Ovary (tissue), 9 donors: ENCODE results near the gene NPHP4. TPM values are rescaled to one million over a fixed set of nuclear protein-coding genes. Genes with fewer than 3 reads are reported as not detected.

ENCODE experiments used
- DNase-seq, 5 donors: peaks; one replicate each; pipeline ENCODE4 v3.0.0-alpha.2; 2019 to 2020
- H3K27ac ChIP-seq, 2 donors: fragments of 200-600 bp; one replicate each; pipeline versions ENCODE4 v1.5.1 to v1.8.0; 2019 to 2022
- H3K27me3 ChIP-seq: fragments of 200-600 bp; one replicate; pipeline ENCODE4 v1.8.0; 2022
- H3K36me3 ChIP-seq: fragments of 200-600 bp; sonication (generic); one replicate; pipeline ENCODE4 v1.5.1; 2019
- H3K4me1 ChIP-seq: one replicate; pipeline ENCODE4 v1.8.1; 2013; ENCODE audit warnings: mild to moderate bottlenecking, moderate library complexity; ENCODE audit not compliant: insufficient read depth
- H3K4me3 ChIP-seq: fragments of 200-600 bp; sonication (generic); one replicate; pipeline ENCODE4 v1.5.1; 2017
- H3K9me3 ChIP-seq, 2 donors: fragments of 200-600 bp in 1 of 2; sonication (generic) in 1 of 2; one replicate each; pipeline versions ENCODE4 v1.5.1 to v1.8.1; 2013 to 2019; ENCODE audit warnings: mild to moderate bottlenecking in 1 of 2, moderate library complexity in 1 of 2
- EP300 ChIP-seq: sonication (generic); formaldehyde crosslinking; IDR thresholded peaks from one replicate; pipeline ENCODE4 v1.6.1; 2017; ENCODE audit warnings: antibody characterized with exemption
- POLR2A ChIP-seq: fragments of 450-650 bp; IDR thresholded peaks from one replicate; pipeline ENCODE4 v1.6.1; 2017; ENCODE audit warnings: antibody characterized with exemption, mild to moderate bottlenecking, moderate library complexity
- WGBS, 3 donors: extraction: QIAGEN DNeasy Blood & Tissue Kit in 1 of 3; methylation state at CpG; one replicate each; pipeline versions ENCODE4 v1.1.5 to v1.1.7; 2013 to 2017; 5-methylcytosine and 5-hydroxymethylcytosine counted together
- intact Hi-C, 4 donors: fragments of 100-400 bp; cut with DNase I; formaldehyde crosslinking; loops; one replicate each; pipeline versions ENCODE4 v1.11.0 to v1.15.1; 2022 to 2023
- polyA plus RNA-seq, 2 donors: library from polyadenylated mRNA; stranded (reverse); fragments of 200-250 nt in 1 of 2; fragments of 350-450 nt in 1 of 2; fragmentation: Illumina TruSeq in 1 of 2; extraction: RNeasy Lipid Tissue Mini Kit (QIAGEN cat#74804) in 1 of 2; gene quantifications; one replicate each; pipeline ENCODE4 v1.2.3, GENCODE V29; 2013 to 2014
- total RNA-seq, 7 donors: library from RNA; depleted of rRNA in 2 of 7; stranded (reverse); fragments of >200 nt in 2 of 7; fragmentation: NEBNext Ultra II Directional in 3 of 7; extraction: Animal tissue kit (Norgen Biotek cat#: 25700) in 3 of 7; gene quantifications; one replicate each; pipeline versions ENCODE4 v1.1.0 to v1.2.4, GENCODE V29; 2016 to 2023
- TF ChIP-seq, protein P1 (sequence below), 3 donors: fragments of 450-650 bp in 2 of 3; fragments of 200-600 bp in 1 of 3; IDR thresholded peaks; one replicate each; pipeline versions ENCODE4 v1.5.1 to v1.8.0; 2016 to 2022; ENCODE audit warnings: antibody characterized with exemption in 3 of 3, mild to moderate bottlenecking in 1 of 3
- donor health status: DM: no; HTN: no; CAD: no; lungs with moderate emphysema.
- donor health status: DM: no; HTN: no; CAD: no.
- donor health status: Bipolar disorder and iron deficiency.
- donor health status: DM: yes; HTN: yes; CAD: no.
- donor health status: DM: no; HTN: no; CAD: no.
- donor health status: DM: yes; HTN: yes; CAD: no.

The NPHP4 gene
- total and polyA plus RNA-seq, 9 donors: 1.5 to 20.8 (median 10.7) TPM

DNA sequence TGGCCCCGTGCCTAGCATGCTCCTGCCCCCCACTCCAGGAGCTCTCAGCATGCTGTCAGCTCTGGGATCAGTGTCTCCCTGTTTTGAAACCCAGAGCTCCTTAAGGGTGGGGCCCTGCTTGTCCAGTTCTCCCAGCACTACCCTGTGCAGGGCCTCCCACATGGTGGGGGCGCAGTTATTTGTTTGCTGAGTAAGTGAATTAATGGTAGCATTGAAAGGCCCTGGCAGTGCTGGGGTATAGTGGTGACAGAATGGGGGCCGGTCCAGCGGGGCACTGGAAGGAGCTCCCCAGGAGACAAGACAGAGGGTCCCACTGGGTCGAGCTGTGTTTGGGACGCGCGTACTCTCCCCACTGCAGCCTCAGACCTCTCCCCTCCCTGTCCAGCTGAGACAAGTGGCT is 99.9 kb downstream of the NPHP4 start:
- TF ChIP-seq, protein P1, sequence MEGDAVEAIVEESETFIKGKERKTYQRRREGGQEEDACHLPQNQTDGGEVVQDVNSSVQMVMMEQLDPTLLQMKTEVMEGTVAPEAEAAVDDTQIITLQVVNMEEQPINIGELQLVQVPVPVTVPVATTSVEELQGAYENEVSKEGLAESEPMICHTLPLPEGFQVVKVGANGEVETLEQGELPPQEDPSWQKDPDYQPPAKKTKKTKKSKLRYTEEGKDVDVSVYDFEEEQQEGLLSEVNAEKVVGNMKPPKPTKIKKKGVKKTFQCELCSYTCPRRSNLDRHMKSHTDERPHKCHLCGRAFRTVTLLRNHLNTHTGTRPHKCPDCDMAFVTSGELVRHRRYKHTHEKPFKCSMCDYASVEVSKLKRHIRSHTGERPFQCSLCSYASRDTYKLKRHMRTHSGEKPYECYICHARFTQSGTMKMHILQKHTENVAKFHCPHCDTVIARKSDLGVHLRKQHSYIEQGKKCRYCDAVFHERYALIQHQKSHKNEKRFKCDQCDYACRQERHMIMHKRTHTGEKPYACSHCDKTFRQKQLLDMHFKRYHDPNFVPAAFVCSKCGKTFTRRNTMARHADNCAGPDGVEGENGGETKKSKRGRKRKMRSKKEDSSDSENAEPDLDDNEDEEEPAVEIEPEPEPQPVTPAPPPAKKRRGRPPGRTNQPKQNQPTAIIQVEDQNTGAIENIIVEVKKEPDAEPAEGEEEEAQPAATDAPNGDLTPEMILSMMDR (IDR thresholded peaks at IDR 0.05): no peak
- TF ChIP-seq EP300: no peak
- no peak for TF ChIP-seq POLR2A
- H3K9me3 ChIP-seq: no peaks in the 10 kb centered on the region
- no peak overlapping the region for H3K4me3 ChIP-seq
- no peak for DNase-seq
- H3K36me3 ChIP-seq: no peaks in the 10 kb centered on the region
- H3K27ac ChIP-seq: no peak overlapping the region
- H3K27me3 ChIP-seq: no peaks in the 10 kb centered on the region
- H3K4me1 ChIP-seq: peaks cover 2% of the 10 kb centered on the region
- WGBS, 3 donors: 93 to 98% (median 94%) methylated on average over 5 to 8 of the region's 8 CpGs
- intact Hi-C loops: no loop called here

GRCh38 chr1:5891736-5892135 is 100.5 kb downstream of the NPHP4 start:
- WGBS, 3 donors: 86 to 92% (median 89%) methylated on average over 9 of the region's 9 CpGs
- TF ChIP-seq, protein P1 (IDR thresholded peaks at IDR 0.05): no peak
- TF ChIP-seq EP300 (no peak), POLR2A (no peak)
- no peak overlapping the region for H3K4me3 ChIP-seq
- intact Hi-C loops: no loop called here
- H3K4me1 ChIP-seq: peaks cover 2% of the 10 kb centered on the region
- H3K27ac ChIP-seq: no peak overlapping the region
- H3K9me3 ChIP-seq: no peaks in the 10 kb centered on the region
- DNase-seq: no peak
- H3K36me3 ChIP-seq: no peaks in the 10 kb centered on the region
- H3K27me3 ChIP-seq: no peaks in the 10 kb centered on the region

DNA sequence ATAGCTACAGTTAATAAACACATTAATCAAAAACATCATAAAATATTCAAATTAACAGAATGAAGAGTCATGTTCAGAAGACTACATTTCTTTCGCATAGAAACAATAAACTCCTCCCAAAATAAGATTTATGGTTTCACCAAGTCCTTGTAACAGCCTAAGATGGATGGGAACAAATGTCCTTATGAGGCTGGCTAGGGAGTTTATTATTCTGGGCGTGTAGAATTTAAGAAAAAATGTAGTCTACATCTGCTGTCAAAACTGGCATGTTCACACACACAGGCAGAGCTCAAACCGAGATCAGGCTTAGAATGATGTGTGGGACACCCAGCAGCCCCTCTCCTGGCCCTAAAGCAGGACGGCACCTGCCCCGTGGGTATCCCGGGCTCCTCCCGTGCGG is 101.1 kb downstream of the NPHP4 start:
- WGBS, 3 donors: 86 to 95% (median 89%) methylated on average over 8 of the region's 8 CpGs
- H3K36me3 ChIP-seq: no peaks in the 10 kb centered on the region

DNA sequence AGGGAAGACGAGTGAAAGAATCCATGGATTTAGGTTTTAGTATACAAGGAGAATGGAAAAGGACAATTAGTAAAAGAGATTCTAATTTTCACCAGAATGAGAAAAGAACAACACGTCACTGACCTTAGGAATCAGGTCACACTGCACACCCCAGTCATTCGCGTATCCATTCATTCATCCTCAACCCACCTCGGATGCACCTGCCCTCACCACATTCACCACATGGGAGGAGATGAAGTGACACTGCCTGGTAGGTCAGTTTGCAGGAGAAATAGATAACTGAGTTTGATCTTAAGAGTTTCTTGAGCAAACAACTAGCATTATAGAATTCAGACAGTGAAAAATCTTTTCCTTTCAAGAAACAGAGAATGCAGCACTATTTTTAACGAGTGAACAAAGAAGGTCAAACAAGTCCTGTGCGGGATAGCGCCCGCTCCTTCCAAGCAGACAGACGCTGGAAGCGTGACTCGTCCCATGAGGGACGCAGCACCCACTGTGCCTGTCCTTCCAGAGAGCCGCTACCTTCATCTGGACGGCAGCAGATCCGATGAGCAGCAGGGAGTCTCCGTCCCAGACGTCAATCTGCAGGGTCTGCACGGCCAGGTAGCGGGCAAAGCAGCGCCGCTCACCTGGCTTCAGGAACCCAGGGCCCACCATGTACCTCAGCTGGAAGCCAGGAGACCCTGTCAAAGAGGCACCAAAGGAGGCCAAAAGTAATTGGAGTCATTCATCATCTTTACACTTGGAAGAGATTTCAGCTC is 101.7 kb downstream of the NPHP4 start:
- Histone ChIP-seq H3K27me3 (no peaks in the 10 kb centered on the region), H3K27ac (no peak overlapping the region), H3K4me3 (no peak overlapping the region), H3K9me3 (no peaks in the 10 kb centered on the region), H3K4me1 (no peaks in the 10 kb centered on the region), H3K36me3 (no peaks in the 10 kb centered on the region)
- intact Hi-C loops: no loop called here
- 89 to 91% (median 90%) methylated on average over 22 of the region's 22 CpGs for WGBS, 3 donors
- no peak for TF ChIP-seq POLR2A
- TF ChIP-seq, protein P1 (IDR thresholded peaks at IDR 0.05): no peak
- no peak for TF ChIP-seq EP300
- no peak for DNase-seq

More for the DNA sequence above, 101.1 kb downstream of the NPHP4 start:
- DNase-seq: no peak
- no peak overlapping the region for H3K4me3 ChIP-seq
- intact Hi-C loops: no loop called here
- H3K27me3 ChIP-seq: no peaks in the 10 kb centered on the region
- H3K4me1 ChIP-seq: peaks cover 2% of the 10 kb centered on the region
- H3K9me3 ChIP-seq: no peaks in the 10 kb centered on the region
- no peak overlapping the region for H3K27ac ChIP-seq
- TF ChIP-seq POLR2A (no peak), EP300 (no peak)
- TF ChIP-seq, protein P1 (IDR thresholded peaks at IDR 0.05): no peak
